ENCODE measurements around the gene KCNF1.

KCNF1 gene

GRCh38 chr2:10900216-10901109, 11.3 kb upstream of the KCNF1 start:
- no peak for TF ChIP-seq CTCF (IDR thresholded peaks at IDR 0.05; ENCODE audit: borderline replicate concordance, control extremely low read depth, extremely low read depth, insufficient read depth, missing control alignments)
- in situ Hi-C loops (cut with MboI; ENCODE audit: low sequenced_read_pairs, unreplicated experiment) = no loop called here
- DNase-seq (ENCODE audit: low spot score) = peak; percentile 68

- TF ChIP-seq CTCF (IDR thresholded peaks at IDR 0.05; ENCODE audit: borderline replicate concordance, control extremely low read depth, extremely low read depth, insufficient read depth, missing control alignments) = no peak
- in situ Hi-C loops (cut with MboI; ENCODE audit: low sequenced_read_pairs, unreplicated experiment) = no loop called here
- DNase-seq (ENCODE audit: low spot score) = no peak
Observed at GRCh38 chr2:10901160-10901939, 10.4 kb upstream of the KCNF1 start.

- no peak for DNase-seq (ENCODE audit: low spot score)
- in situ Hi-C loops (cut with MboI; ENCODE audit: low sequenced_read_pairs, unreplicated experiment) = no loop called here
- TF ChIP-seq CTCF (IDR thresholded peaks at IDR 0.05; ENCODE audit: borderline replicate concordance, control extremely low read depth, extremely low read depth, insufficient read depth, missing control alignments) = no peak
Observed at GRCh38 chr2:10903861-10904210, 7.9 kb upstream of the KCNF1 start.

- no peak for DNase-seq (ENCODE audit: low spot score)
- no peak for TF ChIP-seq CTCF (IDR thresholded peaks at IDR 0.05; ENCODE audit: borderline replicate concordance, control extremely low read depth, extremely low read depth, insufficient read depth, missing control alignments)
Observed at GRCh38 chr2:10904455-10904854, 7.3 kb upstream of the KCNF1 start.

GRCh38 chr2:10905006-10905861, 6.5 kb upstream of the KCNF1 start:
- no peak for DNase-seq (ENCODE audit: low spot score)
- in situ Hi-C loops (cut with MboI; ENCODE audit: low sequenced_read_pairs, unreplicated experiment) = no loop called here
- no peak for TF ChIP-seq CTCF (IDR thresholded peaks at IDR 0.05; ENCODE audit: borderline replicate concordance, control extremely low read depth, extremely low read depth, insufficient read depth, missing control alignments)

More at GRCh38 chr2:10904455-10904854, 7.3 kb upstream of the KCNF1 start:
- in situ Hi-C loops (cut with MboI; ENCODE audit: low sequenced_read_pairs, unreplicated experiment) = no loop called here

- no peak for DNase-seq (ENCODE audit: low spot score)
- in situ Hi-C loops (cut with MboI; ENCODE audit: low sequenced_read_pairs, unreplicated experiment) = no loop called here
- TF ChIP-seq CTCF (IDR thresholded peaks at IDR 0.05; ENCODE audit: borderline replicate concordance, control extremely low read depth, extremely low read depth, insufficient read depth, missing control alignments) = no peak
Observed at GRCh38 chr2:10905862-10906143, 5.9 kb upstream of the KCNF1 start.

All from GM13976 (cell line).